HG03095 (cell line): ENCODE measurements around the gene AKNA.
"Not testable (repeated sequence)": the region's sequence is repeated elsewhere in the genome, so short reads cannot be mapped to it uniquely, and the experiment has no call there.

Source experiments
- ATAC-seq: cut with Tn5 transposase; IDR thresholded peaks from one replicate; pipeline ENCODE4 v1.9.1; 2021; ENCODE audit warnings: moderate library complexity; ENCODE audit not compliant: unreplicated experiment

Gene AKNA

GRCh38 chr9:114343471-114344187 lies 44.2 kb downstream of the AKNA start:
- ATAC-seq = no peak

- no peak for ATAC-seq
Measured at GRCh38 chr9:114342755-114343440, 44.9 kb downstream of the AKNA start.

- ATAC-seq = no peak
Measured at GRCh38 chr9:114341991-114342390, 45.8 kb downstream of the AKNA start.

GRCh38 chr9:114341152-114341830 lies 46.5 kb downstream of the AKNA start:
- ATAC-seq = no peak

GRCh38 chr9:114339130-114339908 lies 48.5 kb downstream of the AKNA start:
- ATAC-seq = no peak

- no peak for ATAC-seq
Measured at GRCh38 chr9:114338187-114338586, 49.6 kb downstream of the AKNA start.

- ATAC-seq = no peak
Measured at GRCh38 chr9:114336699-114337395, 50.9 kb downstream of the AKNA start.

GRCh38 chr9:114336157-114336556 lies 51.6 kb downstream of the AKNA start:
- no peak for ATAC-seq

GRCh38 chr9:114335745-114336144 lies 52.0 kb downstream of the AKNA start:
- no peak for ATAC-seq

GRCh38 chr9:114334490-114334889 lies 53.3 kb downstream of the AKNA start:
- no peak for ATAC-seq

- not testable (repeated sequence) for ATAC-seq
Measured at GRCh38 chr9:114333718-114334117, 54.1 kb downstream of the AKNA start.

- not testable (repeated sequence) for ATAC-seq
Measured at GRCh38 chr9:114332474-114333040, 55.2 kb downstream of the AKNA start.

GRCh38 chr9:114331229-114332195 lies 56.3 kb downstream of the AKNA start:
- not testable (repeated sequence) for ATAC-seq

GRCh38 chr9:114330636-114331035 lies 57.1 kb downstream of the AKNA start:
- ATAC-seq = no peak

- ATAC-seq = not testable (repeated sequence)
Measured at GRCh38 chr9:114329625-114330022, 58.2 kb downstream of the AKNA start, which contains the start of gene ORM2. Gene ORM2, plus strand, starts transcription at chr9:114329869. Its CDS starts 36 bp downstream, at chr9:114329905.

- ATAC-seq = not testable (repeated sequence)
Measured at GRCh38 chr9:114328937-114329624, 58.7 kb downstream of the AKNA start.

- not testable (repeated sequence) for ATAC-seq
Measured at GRCh38 chr9:114328357-114328820, 59.4 kb downstream of the AKNA start.

- no peak for ATAC-seq
Measured at GRCh38 chr9:114327749-114328148, 60.0 kb downstream of the AKNA start.
